ENCODE measurements around the gene INO80C.

INO80C gene

DNA sequence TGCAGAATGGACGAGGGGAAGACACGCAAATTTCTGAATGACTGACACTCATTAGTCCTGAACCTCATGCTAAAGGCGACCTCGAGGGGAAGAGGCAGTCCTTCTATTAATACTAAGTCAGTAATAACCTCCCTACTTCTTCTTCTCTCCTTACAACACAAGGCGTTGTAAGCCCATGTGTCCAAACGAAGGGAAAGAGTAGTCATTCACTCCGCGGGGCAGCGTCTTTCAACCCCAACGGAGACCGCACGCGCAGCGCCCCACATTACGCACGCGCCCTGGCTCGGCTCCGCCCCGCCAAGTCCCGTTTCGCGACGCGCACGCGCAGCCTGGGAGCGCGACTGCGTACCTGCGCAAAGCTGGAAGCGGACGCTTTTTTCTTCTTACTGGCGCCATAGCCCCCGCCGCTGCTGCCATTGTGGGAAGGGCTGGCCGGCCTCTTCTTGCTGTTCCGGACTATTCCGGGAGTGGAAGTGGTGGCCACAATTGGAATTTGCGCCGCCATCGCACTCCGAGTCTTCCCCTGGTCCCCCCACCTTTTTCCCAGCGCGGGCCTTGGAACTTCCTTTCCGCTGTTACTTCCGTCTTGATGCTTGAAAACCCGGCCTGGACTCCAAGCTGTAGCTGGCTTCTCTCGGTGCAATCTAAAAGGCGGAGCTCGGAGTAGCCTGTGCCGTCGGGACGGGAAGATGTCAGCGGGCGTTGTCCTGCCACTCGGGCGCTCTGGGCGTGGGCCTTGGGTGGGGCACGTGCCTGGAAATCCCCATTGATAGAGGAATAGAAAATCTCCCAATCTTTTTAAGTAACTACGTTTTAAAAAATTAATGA, at the start of gene INO80C:
INO80C (minus strand) TSS at position 591 of the 828 bp plus-strand sequence; CDS start at position 505, 86 bp downstream.
- DNase-seq, result peak; percentile 99

DNA sequence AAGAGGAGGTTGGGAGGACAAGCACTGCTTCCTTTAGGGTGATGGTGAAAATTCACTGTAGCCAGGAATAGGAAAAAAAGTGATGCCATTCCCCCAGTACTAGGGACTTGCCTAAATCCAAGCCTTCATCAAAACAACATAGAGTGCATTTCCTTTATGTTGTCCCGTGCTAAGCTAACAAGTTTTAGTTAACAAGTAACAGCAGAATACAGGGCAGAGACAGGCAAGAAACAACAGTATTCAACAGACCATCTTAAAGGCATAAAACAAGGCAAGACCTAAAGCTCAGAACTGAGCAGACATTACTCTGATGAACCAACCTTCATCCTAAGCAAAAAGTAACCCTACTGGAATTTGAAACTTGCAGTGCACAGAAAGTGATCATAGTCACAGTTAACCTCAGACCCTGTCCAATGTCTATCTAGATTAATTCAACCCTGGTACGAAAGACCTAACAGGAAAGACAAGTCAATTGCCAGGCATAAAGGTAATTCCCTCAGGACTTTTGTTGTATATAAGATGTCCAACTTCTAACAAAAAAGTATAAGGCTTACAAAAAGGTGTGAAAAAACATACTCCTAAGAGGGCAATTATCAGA, 49.3 kb upstream of the INO80C start:
- DNase-seq, result no peak

DNA sequence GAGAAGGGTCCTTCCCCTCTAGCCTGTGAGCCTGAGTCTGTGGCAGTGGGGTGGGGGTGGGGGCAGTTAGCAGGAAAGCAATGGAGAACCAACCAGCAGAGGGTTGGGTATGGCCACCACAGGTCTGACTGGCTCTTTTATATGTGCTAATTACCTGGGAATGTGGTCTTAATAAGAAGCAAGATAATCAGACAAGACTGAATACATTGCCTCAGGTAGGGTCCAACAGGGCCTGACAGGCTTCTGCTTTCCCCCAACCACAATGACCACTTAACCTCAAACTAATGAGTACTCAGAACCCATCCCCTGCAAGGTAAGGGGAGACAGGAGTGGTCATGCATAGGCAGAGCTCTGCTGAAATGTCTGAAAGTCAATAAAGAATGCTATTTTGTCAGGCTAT, 44.6 kb upstream of the INO80C start:
- DNase-seq, result no peak

GRCh38 chr18:35535297-35535696, 37.5 kb upstream of the INO80C start:
- peak; percentile 26 to 46 for DNase-seq

DNA sequence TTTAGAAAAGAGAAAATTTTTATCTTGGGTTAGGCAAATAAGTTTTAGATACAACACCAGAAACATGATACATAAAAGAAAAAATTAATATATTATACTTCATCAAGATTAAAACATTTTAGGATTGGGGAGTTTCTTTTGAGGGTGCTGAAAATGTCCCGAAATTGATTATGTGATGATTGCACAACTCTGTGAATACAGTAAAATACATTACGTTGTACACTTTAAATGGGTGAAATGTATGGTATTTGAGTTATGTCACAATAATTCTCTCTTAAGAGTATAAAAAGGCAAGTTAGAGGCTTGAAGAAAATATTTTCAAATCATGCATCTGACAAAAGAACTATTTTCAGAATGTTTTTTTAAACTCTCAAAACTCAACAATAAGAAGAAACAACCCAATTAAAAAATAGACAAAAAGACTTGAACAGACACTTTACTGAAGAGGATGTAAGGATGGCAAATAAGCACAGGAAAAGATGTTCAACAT, 36.2 kb upstream of the INO80C start:
- no peak for DNase-seq

DNA sequence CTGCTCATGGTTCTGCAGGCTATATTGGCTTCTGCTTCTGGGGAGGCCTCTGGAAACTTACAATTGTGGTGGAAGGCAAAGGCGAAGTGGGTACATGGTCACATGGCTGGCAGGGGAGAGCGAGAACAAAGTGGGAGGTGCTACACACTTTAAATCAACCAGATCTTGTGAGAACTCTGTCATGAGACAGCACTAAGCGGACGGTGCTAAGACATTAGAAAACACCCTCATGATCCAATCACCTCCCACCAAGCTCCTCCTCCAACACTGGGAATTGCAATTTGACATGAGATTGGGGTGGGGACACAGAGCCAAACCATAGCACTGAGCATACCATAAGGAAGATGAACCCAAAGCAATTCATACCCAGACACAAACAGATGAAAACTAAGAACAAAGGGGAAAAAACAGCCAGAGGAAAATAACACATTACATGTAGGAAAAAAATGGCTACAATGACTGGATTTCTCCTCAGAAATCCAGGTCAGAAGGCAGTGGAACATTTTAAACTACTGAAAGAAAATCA, 31.1 kb upstream of the INO80C start:
- no peak for DNase-seq

GRCh38 chr18:35526495-35527059, 28.8 kb upstream of the INO80C start:
- DNase-seq, result peak; percentile 98 to 99

- peak; percentile 99 for DNase-seq
Observed at GRCh38 chr18:35525795-35526494, 28.2 kb upstream of the INO80C start.

DNA sequence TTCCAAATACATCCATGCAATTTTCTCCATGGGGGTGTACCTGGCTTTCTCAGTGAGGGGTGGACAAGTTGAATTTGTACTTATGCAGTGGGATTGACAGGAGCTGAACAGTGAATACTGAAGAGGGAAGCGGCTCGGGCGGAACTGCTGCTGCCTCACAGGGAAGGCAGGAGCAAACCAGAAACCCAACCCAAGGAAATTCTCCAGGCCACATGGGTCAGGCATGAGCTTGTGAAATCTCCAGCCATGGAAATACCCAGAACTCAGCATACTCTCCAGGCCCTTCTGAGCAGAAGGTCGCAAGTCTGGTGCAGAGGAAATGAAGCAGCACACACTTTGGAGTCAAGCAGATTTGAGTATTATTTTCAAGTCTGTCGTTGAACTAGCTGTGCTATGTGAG, 26.5 kb upstream of the INO80C start:
- peak; percentile 87 to 93 for DNase-seq

- DNase-seq, result peak; percentile 71 to 78
Observed at GRCh38 chr18:35522130-35522959, 24.6 kb upstream of the INO80C start.

- no peak for DNase-seq
Observed at GRCh38 chr18:35521133-35521532, 23.4 kb upstream of the INO80C start.

GRCh38 chr18:35519148-35519899, 21.6 kb upstream of the INO80C start:
- DNase-seq, result no peak

- DNase-seq, result no peak
Observed at GRCh38 chr18:35517715-35518114, 20.0 kb upstream of the INO80C start.

DNA sequence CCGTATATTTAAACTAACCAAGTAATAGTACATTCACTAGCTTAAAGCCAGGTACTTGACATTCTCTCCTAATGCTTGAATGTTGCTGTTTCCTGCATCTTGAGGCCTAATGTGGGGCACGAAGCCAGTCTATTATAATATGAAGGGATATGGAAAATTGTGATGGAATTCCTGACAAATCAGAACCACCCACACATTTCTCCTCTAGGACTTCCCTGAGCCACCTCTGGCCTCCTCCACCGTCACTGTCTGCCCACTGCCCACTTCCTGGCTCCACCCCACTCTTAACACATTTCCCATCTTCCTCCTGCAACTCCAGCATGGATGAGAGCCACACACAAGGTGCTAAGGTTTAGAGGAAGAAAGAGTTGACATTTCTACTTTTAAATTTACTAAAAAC, 19.0 kb upstream of the INO80C start:
- DNase-seq, result no peak

GRCh38 chr18:35516351-35516750, 18.6 kb upstream of the INO80C start:
- no peak for DNase-seq

- DNase-seq, result no peak
Observed at GRCh38 chr18:35515460-35516130, 17.8 kb upstream of the INO80C start.

DNA sequence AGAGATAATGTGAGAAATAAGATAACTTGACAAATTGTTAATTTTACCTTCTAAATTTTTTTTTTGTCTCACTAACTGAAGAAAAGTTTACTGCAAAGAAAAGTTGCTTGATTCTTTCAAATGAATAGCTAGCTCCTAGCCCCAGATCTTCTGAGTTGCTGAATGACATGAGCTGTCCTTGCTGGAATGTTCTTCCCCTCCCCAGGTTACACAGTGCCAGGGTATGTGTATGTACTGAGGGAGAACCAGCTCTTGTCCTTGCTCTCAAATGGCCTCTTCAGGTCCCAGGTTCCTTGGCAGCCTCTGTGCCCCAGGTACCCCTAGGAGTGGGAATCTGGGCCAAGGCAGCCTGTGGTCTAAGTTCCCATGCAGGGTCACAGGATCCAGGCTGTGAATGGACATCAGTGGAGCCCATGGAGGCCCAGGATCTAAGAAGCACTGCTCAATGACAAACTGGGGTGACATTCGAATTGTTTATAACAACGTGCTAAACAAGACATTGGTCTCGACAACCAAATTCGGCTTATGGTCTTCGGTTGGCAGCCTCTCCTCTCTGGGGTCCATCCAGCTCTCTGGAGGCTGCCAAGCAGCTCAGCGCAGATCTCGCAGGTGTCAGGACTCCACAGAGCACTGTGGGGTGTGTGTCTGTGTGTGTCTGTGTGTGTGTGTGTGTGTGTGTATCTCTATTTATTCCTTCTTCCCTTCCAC, 17.1 kb upstream of the INO80C start:
- DNase-seq, result no peak

DNA sequence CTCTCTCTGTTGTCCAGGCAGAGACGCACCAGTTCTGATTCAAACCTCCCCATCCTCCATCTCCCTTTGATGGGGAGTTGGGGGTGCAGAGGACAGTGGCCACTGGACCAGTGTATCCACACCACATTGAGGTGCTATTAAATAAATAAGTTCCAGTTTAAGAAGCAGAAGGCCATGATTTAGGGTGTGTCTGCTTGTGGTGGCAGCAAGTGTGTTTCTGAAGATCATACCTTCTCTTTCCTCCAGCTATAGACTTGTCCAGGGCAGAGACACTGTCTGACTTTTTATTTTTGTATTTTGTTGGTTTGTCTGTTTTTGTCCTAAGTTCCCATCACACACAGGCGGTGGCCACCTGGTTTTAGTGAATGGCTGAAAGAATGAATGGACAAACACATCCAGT, 16.5 kb upstream of the INO80C start:
- DNase-seq, result no peak

DNA sequence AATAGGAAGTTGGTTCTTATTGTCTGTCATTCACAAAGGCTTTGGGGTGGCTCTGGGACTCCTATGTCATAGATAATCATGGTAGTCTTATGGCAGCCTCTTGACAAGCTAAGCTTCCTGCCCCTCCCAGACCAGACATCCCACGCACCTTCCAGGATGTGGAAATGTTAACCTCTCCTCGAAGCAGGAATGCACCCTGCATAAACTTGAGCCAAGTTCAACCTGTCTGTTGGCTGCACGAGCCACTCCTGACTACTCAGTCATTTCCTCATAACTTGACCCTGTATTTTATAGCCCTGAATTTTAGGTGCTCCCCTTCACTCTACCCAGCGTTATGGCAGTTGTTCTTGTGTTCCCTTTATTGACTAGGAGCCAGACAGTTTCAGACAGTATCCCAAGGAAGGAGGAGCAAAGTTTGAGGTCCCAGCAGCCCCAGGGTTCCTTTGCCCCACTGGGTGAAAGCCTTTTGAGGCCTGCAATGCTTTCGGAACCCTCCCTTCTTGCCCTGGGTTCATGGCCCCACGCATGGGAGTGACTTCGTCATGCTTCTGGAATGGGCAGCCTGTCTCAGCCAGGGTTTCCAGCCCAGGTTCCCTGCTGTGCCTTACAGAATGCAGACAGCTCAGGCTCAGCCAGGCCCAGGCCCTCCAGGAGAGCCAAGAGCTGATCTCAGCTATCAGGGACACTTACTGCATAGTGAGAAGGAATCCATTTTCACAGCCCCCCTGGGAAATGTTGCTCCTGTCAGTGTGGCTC, 15.6 kb upstream of the INO80C start:
- no peak for DNase-seq

All from Kasumi-1 (cell line).